Measurements from ENCODE around the gene GFRA4. TPM values are rescaled to one million over a fixed set of nuclear protein-coding genes. Genes with fewer than 3 reads are reported as not detected.
A peak's percentile ranks its signal among the peaks of the same experiment; 100 is the strongest.

Gene GFRA4
- total RNA-seq, 4 donors from 2014 or later = not detected

DNA sequence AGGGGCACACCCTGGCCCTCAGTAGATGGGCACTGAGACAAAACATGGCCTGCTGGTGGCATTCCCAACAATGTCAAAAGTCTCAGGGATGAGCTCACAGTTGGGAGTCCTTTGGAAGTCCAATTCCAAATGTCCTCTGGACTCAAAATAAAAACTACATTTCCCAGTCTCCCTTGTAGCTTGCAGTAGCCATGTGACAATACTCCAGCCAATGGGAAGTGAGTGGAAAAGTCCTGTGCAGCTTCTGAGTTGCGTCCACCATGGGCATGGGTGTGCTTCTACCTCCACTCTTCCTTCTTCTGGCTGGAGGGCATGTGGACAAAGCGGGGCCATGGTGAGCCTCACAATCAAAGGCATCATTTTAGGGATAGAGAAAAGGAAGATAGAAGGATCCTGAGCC, 24.5 kb upstream of the GFRA4 start:
- no peak overlapping the region for H3K4me3 ChIP-seq
- no peak for DNase-seq
- intact Hi-C loops (cut with DNase I; ENCODE audit: low total_unique reads) = loop anchor here (1.0 kb wide), 1 partner anchor 133 kb away; the partner anchor contains the start of gene AP5S1
- H3K36me3 ChIP-seq = no peaks in the 10 kb centered on the region
- no peaks in the 10 kb centered on the region for H3K9me3 ChIP-seq
- in situ Hi-C loops (cut with MboI; ENCODE audit: low sequenced_read_pairs in 4 of 4) = no loop called here
- peaks cover 0 to 2% (median 0%) of the 10 kb centered on the region in 3 donors for H3K27me3 ChIP-seq
- H3K27ac ChIP-seq = peak overlapping the region; percentile 57 to 76 (median 72)
- no peak for TF ChIP-seq POLR2A (IDR thresholded peaks at IDR 0.05)
- TF ChIP-seq, protein P1, sequence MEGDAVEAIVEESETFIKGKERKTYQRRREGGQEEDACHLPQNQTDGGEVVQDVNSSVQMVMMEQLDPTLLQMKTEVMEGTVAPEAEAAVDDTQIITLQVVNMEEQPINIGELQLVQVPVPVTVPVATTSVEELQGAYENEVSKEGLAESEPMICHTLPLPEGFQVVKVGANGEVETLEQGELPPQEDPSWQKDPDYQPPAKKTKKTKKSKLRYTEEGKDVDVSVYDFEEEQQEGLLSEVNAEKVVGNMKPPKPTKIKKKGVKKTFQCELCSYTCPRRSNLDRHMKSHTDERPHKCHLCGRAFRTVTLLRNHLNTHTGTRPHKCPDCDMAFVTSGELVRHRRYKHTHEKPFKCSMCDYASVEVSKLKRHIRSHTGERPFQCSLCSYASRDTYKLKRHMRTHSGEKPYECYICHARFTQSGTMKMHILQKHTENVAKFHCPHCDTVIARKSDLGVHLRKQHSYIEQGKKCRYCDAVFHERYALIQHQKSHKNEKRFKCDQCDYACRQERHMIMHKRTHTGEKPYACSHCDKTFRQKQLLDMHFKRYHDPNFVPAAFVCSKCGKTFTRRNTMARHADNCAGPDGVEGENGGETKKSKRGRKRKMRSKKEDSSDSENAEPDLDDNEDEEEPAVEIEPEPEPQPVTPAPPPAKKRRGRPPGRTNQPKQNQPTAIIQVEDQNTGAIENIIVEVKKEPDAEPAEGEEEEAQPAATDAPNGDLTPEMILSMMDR (IDR thresholded peaks at IDR 0.05 in 4 of 5, conservative IDR thresholded peaks at IDR 0.05 in 1 of 5) = no peak
- peaks cover 14 to 16% of the 10 kb centered on the region in 2 donors for H3K4me1 ChIP-seq
- peak; percentile 67 to 77 for ATAC-seq

DNA sequence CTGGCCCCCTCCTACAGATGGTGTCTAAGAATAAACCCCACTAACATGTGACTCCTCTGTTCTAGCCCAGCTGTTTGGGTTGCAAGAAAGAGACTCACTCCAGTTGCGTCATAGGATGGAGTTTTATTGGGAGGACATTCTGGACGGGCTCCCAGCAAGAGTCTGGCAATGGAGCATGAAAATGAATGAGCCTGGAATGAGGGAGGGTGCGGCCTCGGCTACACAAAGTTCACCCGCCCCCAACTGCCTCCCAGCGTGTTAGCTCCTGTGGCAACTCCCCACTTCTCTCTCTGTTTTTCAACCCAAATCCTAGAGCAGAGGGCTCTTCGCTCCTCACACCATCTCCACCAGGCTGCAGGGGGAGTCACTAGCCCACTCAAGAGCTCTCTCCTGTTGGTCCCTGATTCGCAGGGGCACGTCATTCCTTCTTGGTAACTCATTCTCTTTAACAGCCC, 23.7 kb upstream of the GFRA4 start:
- Histone ChIP-seq H3K9me3 (no peaks in the 10 kb centered on the region), H3K4me1 (peaks cover 14 to 16% of the 10 kb centered on the region in 2 donors), H3K27me3 (peaks cover 3 to 10% (median 5%) of the 10 kb centered on the region in 3 donors), H3K27ac (peak overlapping the region; percentile 57 to 76 (median 72)), H3K4me3 (peak overlapping the region in 1 of 4 donors; percentile 5), H3K36me3 (no peaks in the 10 kb centered on the region)
- in situ Hi-C loops (cut with MboI; ENCODE audit: low sequenced_read_pairs in 4 of 4) (no loop called here), intact Hi-C loops (cut with DNase I; ENCODE audit: low total_unique reads) (loop anchor here (1.0 kb wide), 2 partner anchors 20 to 133 kb away; partner anchors contain the start of gene AP5S1)
- DNase-seq (peak; percentile 80 to 90), ATAC-seq (peak; percentile 99)
- TF ChIP-seq POLR2A (IDR thresholded peaks at IDR 0.05) = no peak
- TF ChIP-seq, protein P1 (IDR thresholded peaks at IDR 0.05 in 4 of 5, conservative IDR thresholded peaks at IDR 0.05 in 1 of 5) = peak in 1 of 5 experiments; percentile 5

DNA sequence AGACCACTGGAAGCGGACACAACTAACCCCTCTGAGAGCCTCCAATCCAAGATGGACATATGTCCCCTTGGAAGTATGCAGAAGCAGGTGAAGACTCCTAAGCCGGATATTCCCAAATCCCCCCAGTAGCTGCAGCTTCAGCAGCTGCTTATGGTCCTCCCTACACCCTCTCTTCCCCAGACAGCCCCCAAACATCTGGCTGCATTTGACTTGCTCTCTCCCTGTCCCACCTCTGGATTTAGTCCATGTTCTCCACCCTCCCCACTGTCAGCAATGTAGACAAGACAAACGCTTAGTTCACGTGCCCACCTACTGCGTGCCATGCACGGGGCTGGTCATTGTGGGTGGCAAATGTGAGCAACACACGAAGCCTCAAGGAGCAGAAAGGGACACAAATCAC, 23.2 kb upstream of the GFRA4 start:
- Histone ChIP-seq H3K36me3 (no peaks in the 10 kb centered on the region), H3K27me3 (peaks cover 5 to 14% (median 8%) of the 10 kb centered on the region in 3 donors), H3K27ac (peak overlapping the region; percentile 14 to 76 (median 64)), H3K4me1 (peaks cover 16 to 18% of the 10 kb centered on the region in 2 donors), H3K4me3 (no peak overlapping the region), H3K9me3 (no peaks in the 10 kb centered on the region)
- TF ChIP-seq POLR2A (IDR thresholded peaks at IDR 0.05) = no peak
- in situ Hi-C loops (cut with MboI; ENCODE audit: low sequenced_read_pairs in 4 of 4) (no loop called here), intact Hi-C loops (cut with DNase I; ENCODE audit: low total_unique reads) (loop anchor here (1.0 kb wide), 1 partner anchor 21 kb away; no protein-coding TSS in a partner anchor)
- no peak for DNase-seq
- peak in 1 of 2 donors; percentile 26 for ATAC-seq

DNA sequence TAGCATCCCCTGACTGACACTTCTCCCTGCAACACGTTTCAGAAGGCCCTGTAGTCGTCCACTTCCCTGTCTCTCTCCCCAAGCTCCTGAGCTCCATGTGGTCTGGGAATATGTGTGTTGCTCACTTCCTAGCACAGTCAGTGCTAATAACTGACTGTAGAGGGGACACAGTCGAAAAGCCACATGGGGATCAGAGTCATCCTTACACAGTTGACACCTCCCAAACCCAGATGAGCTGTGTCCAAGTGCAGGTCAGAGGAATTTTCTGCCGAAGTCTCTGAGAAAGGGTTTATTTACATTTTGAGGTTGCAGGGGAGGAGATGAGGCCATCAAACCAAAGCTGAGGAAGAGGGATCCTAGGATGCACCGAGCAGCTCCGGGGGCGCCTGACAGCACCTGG, 22.1 kb upstream of the GFRA4 start:
- no peak for DNase-seq
- TF ChIP-seq, protein P1 (IDR thresholded peaks at IDR 0.05 in 4 of 5, conservative IDR thresholded peaks at IDR 0.05 in 1 of 5) = no peak
- TF ChIP-seq POLR2A (IDR thresholded peaks at IDR 0.05) = no peak
- Histone ChIP-seq H3K4me1 (peaks cover 16 to 19% of the 10 kb centered on the region in 2 donors), H3K27ac (no peak overlapping the region), H3K27me3 (peaks cover 5 to 23% (median 9%) of the 10 kb centered on the region in 3 donors), H3K4me3 (no peak overlapping the region), H3K9me3 (no peaks in the 10 kb centered on the region), H3K36me3 (no peaks in the 10 kb centered on the region)
- intact Hi-C loops (cut with DNase I; ENCODE audit: low total_unique reads) = no loop called here
- in situ Hi-C loops (cut with MboI; ENCODE audit: low sequenced_read_pairs in 4 of 4) = no loop called here
- ATAC-seq = no peak

DNA sequence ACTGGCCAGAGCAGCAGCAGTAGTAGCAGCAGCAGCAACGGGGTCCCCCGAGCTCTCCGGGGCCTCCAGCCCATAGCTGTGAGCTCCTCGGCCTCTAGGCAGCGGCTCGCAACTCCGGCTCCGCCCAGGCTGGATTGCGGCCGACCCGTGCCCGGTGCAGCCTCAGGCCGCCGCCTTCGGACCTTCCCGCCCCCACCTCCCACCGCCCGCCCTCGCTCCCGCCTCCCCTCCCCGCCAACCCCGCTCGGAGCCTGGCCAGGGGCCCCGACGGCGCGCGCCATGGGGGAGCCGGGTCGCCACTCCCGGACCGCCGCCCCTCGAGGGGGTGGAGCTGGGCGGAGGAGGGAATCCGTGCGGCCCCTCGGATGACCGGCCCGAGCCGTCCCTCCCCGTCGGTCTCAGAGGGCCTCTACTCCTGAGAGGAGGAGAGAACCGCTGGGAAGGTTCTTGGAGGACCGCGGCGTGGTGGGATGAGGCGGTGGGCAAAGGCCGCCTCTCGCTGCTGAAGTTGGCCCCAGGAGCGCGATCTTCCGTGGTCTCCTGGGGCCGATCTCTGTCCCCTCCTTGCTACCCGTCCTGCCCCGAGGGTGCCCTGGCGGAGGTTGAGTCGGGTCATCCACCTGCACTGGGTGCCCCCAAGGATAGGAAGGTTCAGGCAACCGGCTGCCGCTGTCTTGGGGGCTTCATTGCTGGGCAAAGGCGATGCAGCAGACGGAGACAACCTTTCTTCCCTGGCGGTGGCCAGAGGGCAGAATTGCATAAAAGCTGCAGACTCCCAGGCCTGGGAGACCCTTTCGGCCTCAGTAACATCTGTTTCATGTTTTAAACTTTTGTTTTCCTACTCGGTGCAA, 19.0 kb upstream of the GFRA4 start, which contains the start of gene ADAM33:
Gene ADAM33, minus strand, starts transcription at position 80 of the 851 bp plus-strand sequence. Its CDS starts 6 bp downstream, at position 74.
- no peak for ATAC-seq
- no peak for TF ChIP-seq POLR2A (IDR thresholded peaks at IDR 0.05)
- TF ChIP-seq, protein P1 (IDR thresholded peaks at IDR 0.05 in 4 of 5, conservative IDR thresholded peaks at IDR 0.05 in 1 of 5) = no peak
- no peaks in the 10 kb centered on the region for H3K36me3 ChIP-seq
- no peak for DNase-seq
- in situ Hi-C loops (cut with MboI; ENCODE audit: low sequenced_read_pairs in 4 of 4) (no loop called here), intact Hi-C loops (cut with DNase I; ENCODE audit: low total_unique reads) (no loop called here)
- no peaks in the 10 kb centered on the region for H3K9me3 ChIP-seq
- H3K27me3 ChIP-seq = peaks cover 5 to 23% (median 9%) of the 10 kb centered on the region in 3 donors
- peaks cover 12 to 19% of the 10 kb centered on the region in 2 donors for H3K4me1 ChIP-seq
- peak within 1 kb of the TSS; percentile 63 to 70 (median 66) for H3K27ac ChIP-seq
- H3K4me3 ChIP-seq = peak within 1 kb of the TSS; percentile 48 to 60 (median 56)
